Activated T-helper 2 cell treated with anti-CD3 and anti-CD28 coated beads, Interferon-gamma antibody, Interleukin-2, Interleukin-4, amounts not matched to agents 10 μg/mL and 5 μg/mL and 100 μg/mL, durations not matched to agents 14 hours and 24 hours and 36 hours (primary cell): ENCODE measurements around the gene NCAM1. TPM values are rescaled to one million over a fixed set of nuclear protein-coding genes. Genes with fewer than 3 reads are reported as not detected.

ENCODE experiments used
- DNase-seq: peaks from one replicate; pipeline ENCODE4 v3.0.0; 2021; ENCODE audit warnings: low spot score
- H3K27ac Mint-ChIP-seq: one replicate; pipeline ENCODE4 v1.8.0; 2021; ENCODE audit warnings: mixed read lengths
- H3K27me3 Mint-ChIP-seq: one replicate; pipeline ENCODE4 v1.8.0; 2021; ENCODE audit warnings: low read depth, mixed read lengths
- H3K36me3 Mint-ChIP-seq: one replicate; pipeline ENCODE4 v1.8.0; 2021; ENCODE audit warnings: low read depth, mixed read lengths
- H3K4me1 Mint-ChIP-seq: one replicate; pipeline ENCODE4 v1.8.0; 2021; ENCODE audit warnings: low read depth, mixed read lengths
- H3K4me3 Mint-ChIP-seq: one replicate; pipeline ENCODE4 v1.8.0; 2021; ENCODE audit warnings: low read depth, mild to moderate bottlenecking, moderate library complexity, mixed read lengths
- H3K9me3 Mint-ChIP-seq: one replicate; pipeline ENCODE4 v1.8.0; 2021; ENCODE audit warnings: mixed read lengths
- intact Hi-C: fragments of 100-400 bp; cut with micrococcal nuclease; formaldehyde crosslinking; loops from one replicate; pipeline ENCODE4 v1.15.1; 2023
- total RNA-seq: library from RNA; stranded (reverse); gene quantifications from 2 replicates; pipeline ENCODE4 v1.2.3, GENCODE V29; 2022

The NCAM1 gene
- total RNA-seq, 1 donor from 2014 or later, result not detected

GRCh38 chr11:113161711-113162591, 200.7 kb downstream of the NCAM1 start:
- Mint-ChIP-seq H3K9me3 (no peaks in the 10 kb centered on the region), H3K27me3 (peaks cover 1% of the 10 kb centered on the region), H3K36me3 (no peaks in the 10 kb centered on the region), H3K4me3 (no peak overlapping the region), H3K27ac (no peak overlapping the region), H3K4me1 (no peaks in the 10 kb centered on the region)
- DNase-seq, result no peak
- intact Hi-C loops, result no loop called here

- no peaks in the 10 kb centered on the region for H3K36me3 Mint-ChIP-seq
- H3K27ac Mint-ChIP-seq, result no peak overlapping the region
- DNase-seq, result no peak
- intact Hi-C loops, result no loop called here
- H3K4me1 Mint-ChIP-seq, result no peaks in the 10 kb centered on the region
- no peak overlapping the region for H3K4me3 Mint-ChIP-seq
- peaks cover 1% of the 10 kb centered on the region for H3K27me3 Mint-ChIP-seq
- no peaks in the 10 kb centered on the region for H3K9me3 Mint-ChIP-seq
These were observed 201.4 kb downstream of the NCAM1 start for GRCh38 chr11:113162592-113162962.

GRCh38 chr11:113163291-113164030, 202.2 kb downstream of the NCAM1 start:
- Mint-ChIP-seq H3K4me1 (no peaks in the 10 kb centered on the region), H3K27ac (no peak overlapping the region), H3K4me3 (no peak overlapping the region), H3K27me3 (peaks cover 3% of the 10 kb centered on the region), H3K9me3 (no peaks in the 10 kb centered on the region), H3K36me3 (no peaks in the 10 kb centered on the region)
- DNase-seq, result no peak
- intact Hi-C loops, result no loop called here

GRCh38 chr11:113166280-113166679, 205.1 kb downstream of the NCAM1 start:
- Mint-ChIP-seq H3K4me3 (no peak overlapping the region), H3K9me3 (no peaks in the 10 kb centered on the region), H3K36me3 (no peaks in the 10 kb centered on the region), H3K27ac (no peak overlapping the region), H3K4me1 (no peaks in the 10 kb centered on the region), H3K27me3 (peaks cover 3% of the 10 kb centered on the region)
- intact Hi-C loops, result no loop called here
- no peak for DNase-seq

GRCh38 chr11:113167599-113167998, 206.4 kb downstream of the NCAM1 start:
- no peaks in the 10 kb centered on the region for H3K9me3 Mint-ChIP-seq
- DNase-seq, result no peak
- intact Hi-C loops, result no loop called here
- H3K36me3 Mint-ChIP-seq, result no peaks in the 10 kb centered on the region
- no peaks in the 10 kb centered on the region for H3K4me1 Mint-ChIP-seq
- H3K27ac Mint-ChIP-seq, result no peak overlapping the region
- H3K4me3 Mint-ChIP-seq, result no peak overlapping the region
- peaks cover 4% of the 10 kb centered on the region for H3K27me3 Mint-ChIP-seq

GRCh38 chr11:113168354-113169342, 207.4 kb downstream of the NCAM1 start:
- Mint-ChIP-seq H3K9me3 (no peaks in the 10 kb centered on the region), H3K27ac (no peak overlapping the region), H3K4me1 (no peaks in the 10 kb centered on the region), H3K4me3 (no peak overlapping the region), H3K36me3 (no peaks in the 10 kb centered on the region), H3K27me3 (peaks cover 4% of the 10 kb centered on the region)
- intact Hi-C loops, result no loop called here
- no peak for DNase-seq

- H3K4me3 Mint-ChIP-seq, result no peak overlapping the region
- intact Hi-C loops, result no loop called here
- H3K9me3 Mint-ChIP-seq, result no peaks in the 10 kb centered on the region
- H3K27me3 Mint-ChIP-seq, result peaks cover 7% of the 10 kb centered on the region
- no peak for DNase-seq
- no peaks in the 10 kb centered on the region for H3K4me1 Mint-ChIP-seq
- H3K27ac Mint-ChIP-seq, result no peak overlapping the region
- no peaks in the 10 kb centered on the region for H3K36me3 Mint-ChIP-seq
These were observed 211.2 kb downstream of the NCAM1 start for GRCh38 chr11:113172382-113172951.

- peaks cover 11% of the 10 kb centered on the region for H3K27me3 Mint-ChIP-seq
- H3K9me3 Mint-ChIP-seq, result no peaks in the 10 kb centered on the region
- H3K4me3 Mint-ChIP-seq, result no peak overlapping the region
- intact Hi-C loops, result no loop called here
- H3K27ac Mint-ChIP-seq, result no peak overlapping the region
- H3K36me3 Mint-ChIP-seq, result no peaks in the 10 kb centered on the region
- no peaks in the 10 kb centered on the region for H3K4me1 Mint-ChIP-seq
- no peak for DNase-seq
These were observed 211.9 kb downstream of the NCAM1 start for GRCh38 chr11:113173126-113173525.

GRCh38 chr11:113174882-113175281, 213.7 kb downstream of the NCAM1 start:
- DNase-seq, result no peak
- Mint-ChIP-seq H3K27me3 (peaks cover 19% of the 10 kb centered on the region), H3K9me3 (no peaks in the 10 kb centered on the region), H3K36me3 (no peaks in the 10 kb centered on the region), H3K4me3 (no peak overlapping the region), H3K27ac (no peak overlapping the region), H3K4me1 (no peaks in the 10 kb centered on the region)
- intact Hi-C loops, result no loop called here

- H3K27me3 Mint-ChIP-seq, result peaks cover 20% of the 10 kb centered on the region
- H3K36me3 Mint-ChIP-seq, result no peaks in the 10 kb centered on the region
- intact Hi-C loops, result no loop called here
- no peaks in the 10 kb centered on the region for H3K4me1 Mint-ChIP-seq
- no peak overlapping the region for H3K27ac Mint-ChIP-seq
- H3K4me3 Mint-ChIP-seq, result no peak overlapping the region
- DNase-seq, result no peak
- H3K9me3 Mint-ChIP-seq, result no peaks in the 10 kb centered on the region
These were observed 215.6 kb downstream of the NCAM1 start for GRCh38 chr11:113176599-113177360.

- Mint-ChIP-seq H3K9me3 (no peaks in the 10 kb centered on the region), H3K27me3 (peaks cover 18% of the 10 kb centered on the region), H3K36me3 (no peaks in the 10 kb centered on the region), H3K4me3 (no peak overlapping the region), H3K27ac (no peak overlapping the region), H3K4me1 (no peaks in the 10 kb centered on the region)
- no peak for DNase-seq
- intact Hi-C loops, result no loop called here
These were observed 216.5 kb downstream of the NCAM1 start for GRCh38 chr11:113177671-113178070.
